ENCODE results near the gene APLP2.
A peak's percentile ranks its signal among the peaks of the same experiment; 100 is the strongest.
"Not testable (repeated sequence)": the region's sequence is repeated elsewhere in the genome, so short reads cannot be mapped to it uniquely, and the experiment has no call there.

The APLP2 gene

GRCh38 chr11:130151196-130151595 lies 81.5 kb downstream of the APLP2 start:
- DNase-seq: no peak

- DNase-seq: peak; percentile 31
These were observed 86.7 kb downstream of the APLP2 start for GRCh38 chr11:130156108-130157022.

GRCh38 chr11:130157101-130157500 lies 87.4 kb downstream of the APLP2 start:
- DNase-seq: no peak

GRCh38 chr11:130157840-130158239 lies 88.1 kb downstream of the APLP2 start:
- no peak for DNase-seq

- no peak for DNase-seq
These were observed 89.4 kb downstream of the APLP2 start for GRCh38 chr11:130159139-130159538.

- peak; percentile 45 for DNase-seq
These were observed 90.2 kb downstream of the APLP2 start, which contains the start of gene ST14 for GRCh38 chr11:130159657-130160497. TSS of gene ST14 (plus strand) at chr11:130159782. CDS start at chr11:130159980, 198 bp downstream.

- DNase-seq: no peak
These were observed 90.9 kb downstream of the APLP2 start for GRCh38 chr11:130160498-130161155.

- no peak for DNase-seq
These were observed 91.9 kb downstream of the APLP2 start for GRCh38 chr11:130161441-130162145.

- peak; percentile 52 for DNase-seq
These were observed 93.0 kb downstream of the APLP2 start for GRCh38 chr11:130162733-130163132.

- peak; percentile 70 for DNase-seq
These were observed 93.9 kb downstream of the APLP2 start for GRCh38 chr11:130163346-130164220.

GRCh38 chr11:130164221-130164570 lies 94.5 kb downstream of the APLP2 start:
- no peak for DNase-seq

- DNase-seq: no peak
These were observed 96.1 kb downstream of the APLP2 start for GRCh38 chr11:130165601-130166456.

- peak; percentile 30 for DNase-seq
These were observed 96.7 kb downstream of the APLP2 start for GRCh38 chr11:130166457-130166784.

GRCh38 chr11:130167146-130167545 lies 97.5 kb downstream of the APLP2 start:
- no peak for DNase-seq

- no peak for DNase-seq
These were observed 98.4 kb downstream of the APLP2 start for GRCh38 chr11:130168105-130168504.

- no peak for DNase-seq
These were observed 100.7 kb downstream of the APLP2 start for GRCh38 chr11:130170345-130170744.

GRCh38 chr11:130171534-130171933 lies 101.8 kb downstream of the APLP2 start:
- no peak for DNase-seq

- DNase-seq: not testable (repeated sequence)
These were observed 102.3 kb downstream of the APLP2 start for GRCh38 chr11:130172001-130172400.

GRCh38 chr11:130174642-130175041 lies 104.9 kb downstream of the APLP2 start:
- DNase-seq: no peak

- DNase-seq: no peak
These were observed 106.2 kb downstream of the APLP2 start for GRCh38 chr11:130175898-130176297.

- peak; percentile 43 for DNase-seq
These were observed 108.1 kb downstream of the APLP2 start for GRCh38 chr11:130177782-130178181.

All from NCI-H2029 (cell line).